Calu3 (cell line): Measurements from ENCODE around the gene CYTH1. TPM values are rescaled to one million over a fixed set of nuclear protein-coding genes. Genes with fewer than 3 reads are reported as not detected.

Source experiments
- BruUV-seq: library from RNA; stranded (reverse); fragments of 400-500 nt; replicated peaks from 2 replicates; lab custom pipeline; 2021; lab: Mats Ljungman, UMichigan
- CTCF ChIA-PET: fragments of 300-600 bp; sonication (Branson Sonifier 250); formaldehyde crosslinking; loops from one replicate; lab custom pipeline; 2022; ENCODE audit warnings: antibody characterized with exemption; lab: Charles Lee
- DNase-seq: peaks from one replicate; pipeline ENCODE4 v3.0.0; 2022
- H3K27ac Mint-ChIP-seq: one replicate; pipeline ENCODE4 v1.8.0; 2022; ENCODE audit warnings: mixed read lengths; ENCODE audit not compliant: unreplicated experiment
- H3K27me3 Mint-ChIP-seq: one replicate; pipeline ENCODE4 v1.8.0; 2022; ENCODE audit warnings: mixed read lengths; ENCODE audit not compliant: unreplicated experiment
- H3K36me3 Mint-ChIP-seq: one replicate; pipeline ENCODE4 v1.8.0; 2022; ENCODE audit warnings: mild to moderate bottlenecking, moderate library complexity, mixed read lengths; ENCODE audit not compliant: insufficient read depth, unreplicated experiment
- H3K4me1 Mint-ChIP-seq: one replicate; pipeline ENCODE4 v1.8.0; 2022; ENCODE audit warnings: mild to moderate bottlenecking, low read depth, mixed read lengths; ENCODE audit not compliant: unreplicated experiment
- H3K4me3 Mint-ChIP-seq: one replicate; pipeline ENCODE4 v1.8.0; 2022; ENCODE audit warnings: mild to moderate bottlenecking, low read depth, moderate library complexity, mixed read lengths; ENCODE audit not compliant: unreplicated experiment
- H3K9me3 Mint-ChIP-seq: one replicate; pipeline ENCODE4 v1.8.0; 2022; ENCODE audit warnings: low read depth, mixed read lengths; ENCODE audit not compliant: unreplicated experiment
- intact Hi-C: fragments of 100-400 bp; cut with micrococcal nuclease; formaldehyde crosslinking; loops from one replicate; pipeline ENCODE4 v1.10.0; 2022; ENCODE audit not compliant: unreplicated experiment
- total RNA-seq: library from RNA; stranded (reverse); gene quantifications from 2 replicates; pipeline ENCODE4 v1.2.3, GENCODE V29; 2022
- TF ChIP-seq, protein P1 (sequence below): fragments of 200-600 bp; IDR thresholded peaks from one replicate; pipeline ENCODE4 v1.8.0; 2022; ENCODE audit warnings: antibody characterized with exemption; ENCODE audit not compliant: unreplicated experiment

The CYTH1 gene
- total RNA-seq, 1 experiment from 2014 or later = 40.5 TPM

DNA sequence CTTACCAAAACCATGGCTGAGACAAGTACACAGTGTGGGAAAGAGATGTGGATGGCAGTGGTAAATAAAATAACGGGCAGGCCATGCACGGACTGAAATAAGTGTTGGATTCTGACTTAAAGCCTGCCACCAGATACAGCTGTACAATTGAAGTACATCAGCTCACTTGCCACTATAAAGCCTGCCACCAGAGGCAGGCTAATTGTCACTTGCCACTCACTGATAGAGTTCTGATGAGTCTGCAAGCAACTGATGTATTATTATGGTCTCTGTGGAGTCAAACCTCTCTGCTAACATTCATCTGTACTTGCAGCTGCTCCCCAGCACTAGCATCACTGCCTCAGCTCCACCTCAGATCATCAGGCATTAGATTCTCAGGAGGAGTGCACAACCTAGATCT is 93.0 kb downstream of the CYTH1 start:
- Mint-ChIP-seq H3K9me3 (no peaks in the 10 kb centered on the region), H3K4me1 (no peaks in the 10 kb centered on the region), H3K27me3 (no peaks in the 10 kb centered on the region), H3K4me3 (no peak overlapping the region), H3K36me3 (no peaks in the 10 kb centered on the region), H3K27ac (no peak overlapping the region)
- no peak for DNase-seq
- CTCF ChIA-PET = interaction anchor here (1.6 kb wide), 1 partner anchor 23 kb away, joined by 4 read pairs; no protein-coding TSS in a partner anchor
- BruUV-seq = no TSS peak
- intact Hi-C loops = no loop called here
- TF ChIP-seq, protein P1, sequence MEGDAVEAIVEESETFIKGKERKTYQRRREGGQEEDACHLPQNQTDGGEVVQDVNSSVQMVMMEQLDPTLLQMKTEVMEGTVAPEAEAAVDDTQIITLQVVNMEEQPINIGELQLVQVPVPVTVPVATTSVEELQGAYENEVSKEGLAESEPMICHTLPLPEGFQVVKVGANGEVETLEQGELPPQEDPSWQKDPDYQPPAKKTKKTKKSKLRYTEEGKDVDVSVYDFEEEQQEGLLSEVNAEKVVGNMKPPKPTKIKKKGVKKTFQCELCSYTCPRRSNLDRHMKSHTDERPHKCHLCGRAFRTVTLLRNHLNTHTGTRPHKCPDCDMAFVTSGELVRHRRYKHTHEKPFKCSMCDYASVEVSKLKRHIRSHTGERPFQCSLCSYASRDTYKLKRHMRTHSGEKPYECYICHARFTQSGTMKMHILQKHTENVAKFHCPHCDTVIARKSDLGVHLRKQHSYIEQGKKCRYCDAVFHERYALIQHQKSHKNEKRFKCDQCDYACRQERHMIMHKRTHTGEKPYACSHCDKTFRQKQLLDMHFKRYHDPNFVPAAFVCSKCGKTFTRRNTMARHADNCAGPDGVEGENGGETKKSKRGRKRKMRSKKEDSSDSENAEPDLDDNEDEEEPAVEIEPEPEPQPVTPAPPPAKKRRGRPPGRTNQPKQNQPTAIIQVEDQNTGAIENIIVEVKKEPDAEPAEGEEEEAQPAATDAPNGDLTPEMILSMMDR = no peak

DNA sequence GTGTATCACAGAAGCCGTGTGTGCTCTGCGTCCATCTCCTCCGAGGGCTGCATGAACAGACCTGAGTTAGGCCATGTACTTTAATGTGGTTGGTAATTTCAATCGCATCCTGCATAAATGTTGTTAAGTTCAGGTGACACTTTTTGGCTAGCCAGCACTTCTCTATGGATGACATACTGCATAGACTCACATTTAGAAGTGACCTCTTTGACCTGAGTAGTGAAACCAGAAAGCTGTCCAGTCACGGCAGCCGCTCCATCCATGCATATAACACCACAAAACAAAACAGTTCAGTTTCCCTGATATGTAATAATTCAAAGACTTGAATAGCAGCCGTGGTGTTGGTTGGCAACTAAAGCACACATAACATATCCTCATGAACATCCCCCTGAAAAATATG is 94.1 kb downstream of the CYTH1 start:
- no TSS peak for BruUV-seq
- Mint-ChIP-seq H3K9me3 (no peaks in the 10 kb centered on the region), H3K4me1 (no peaks in the 10 kb centered on the region), H3K4me3 (no peak overlapping the region), H3K27me3 (no peaks in the 10 kb centered on the region), H3K27ac (no peak overlapping the region), H3K36me3 (peaks cover 3% of the 10 kb centered on the region)
- CTCF ChIA-PET = no interaction called here
- intact Hi-C loops = no loop called here
- TF ChIP-seq, protein P1 = no peak
- no peak for DNase-seq

DNA sequence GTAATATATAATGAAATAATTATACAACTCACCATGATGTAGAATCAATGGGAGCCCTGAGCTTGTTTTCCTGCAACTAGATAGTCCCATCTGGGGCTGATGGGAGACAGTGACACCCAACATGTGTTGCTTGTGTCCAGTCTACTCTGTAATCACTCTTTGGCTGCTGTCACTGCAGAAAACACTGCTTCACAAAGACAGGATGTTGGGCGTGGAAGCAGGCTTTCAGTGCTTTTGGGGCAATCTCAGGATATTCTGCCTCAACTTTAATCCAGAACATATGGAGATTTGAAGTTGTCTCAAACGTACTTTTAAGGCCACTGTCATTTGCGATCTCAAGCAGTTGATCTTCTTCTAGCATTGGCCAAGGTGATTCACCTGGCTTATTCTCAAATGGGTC is 94.9 kb downstream of the CYTH1 start:
- Mint-ChIP-seq H3K4me3 (no peak overlapping the region), H3K27ac (no peak overlapping the region), H3K9me3 (no peaks in the 10 kb centered on the region), H3K4me1 (peaks cover 3% of the 10 kb centered on the region), H3K27me3 (no peaks in the 10 kb centered on the region), H3K36me3 (peaks cover 4% of the 10 kb centered on the region)
- intact Hi-C loops = no loop called here
- TF ChIP-seq, protein P1 = no peak
- CTCF ChIA-PET = no interaction called here
- no peak for DNase-seq
- BruUV-seq = no TSS peak

DNA sequence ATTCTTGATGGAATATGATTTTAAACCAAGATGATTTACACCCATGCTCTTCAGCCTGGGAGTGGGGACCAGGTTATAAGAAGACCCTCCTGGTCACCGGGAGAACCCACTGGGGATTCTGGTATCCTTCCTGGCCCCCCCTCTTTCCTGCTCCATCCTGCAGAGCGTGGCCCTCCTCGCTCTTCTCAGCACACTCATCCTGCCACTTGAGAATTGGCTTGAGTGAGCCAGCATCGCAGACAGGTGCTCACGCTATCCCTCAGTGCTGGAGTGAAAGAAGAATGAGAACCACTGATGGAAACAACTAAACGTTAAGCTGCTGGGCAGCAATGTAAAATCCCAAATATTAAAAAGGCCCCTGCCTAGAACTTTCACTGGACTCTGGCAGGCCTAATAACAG is 98.0 kb downstream of the CYTH1 start:
- H3K9me3 Mint-ChIP-seq = no peaks in the 10 kb centered on the region
- H3K4me3 Mint-ChIP-seq = no peak overlapping the region

More for the DNA sequence above, 98.0 kb downstream of the CYTH1 start:
- Mint-ChIP-seq H3K36me3 (peaks cover 20% of the 10 kb centered on the region), H3K4me1 (peaks cover 16% of the 10 kb centered on the region), H3K27ac (no peak overlapping the region), H3K27me3 (no peaks in the 10 kb centered on the region)
- no peak for DNase-seq
- TF ChIP-seq, protein P1 = no peak
- no TSS peak for BruUV-seq
- intact Hi-C loops = no loop called here
- CTCF ChIA-PET = no interaction called here
